Measurements from ENCODE around the gene EEFSEC.

DNA sequence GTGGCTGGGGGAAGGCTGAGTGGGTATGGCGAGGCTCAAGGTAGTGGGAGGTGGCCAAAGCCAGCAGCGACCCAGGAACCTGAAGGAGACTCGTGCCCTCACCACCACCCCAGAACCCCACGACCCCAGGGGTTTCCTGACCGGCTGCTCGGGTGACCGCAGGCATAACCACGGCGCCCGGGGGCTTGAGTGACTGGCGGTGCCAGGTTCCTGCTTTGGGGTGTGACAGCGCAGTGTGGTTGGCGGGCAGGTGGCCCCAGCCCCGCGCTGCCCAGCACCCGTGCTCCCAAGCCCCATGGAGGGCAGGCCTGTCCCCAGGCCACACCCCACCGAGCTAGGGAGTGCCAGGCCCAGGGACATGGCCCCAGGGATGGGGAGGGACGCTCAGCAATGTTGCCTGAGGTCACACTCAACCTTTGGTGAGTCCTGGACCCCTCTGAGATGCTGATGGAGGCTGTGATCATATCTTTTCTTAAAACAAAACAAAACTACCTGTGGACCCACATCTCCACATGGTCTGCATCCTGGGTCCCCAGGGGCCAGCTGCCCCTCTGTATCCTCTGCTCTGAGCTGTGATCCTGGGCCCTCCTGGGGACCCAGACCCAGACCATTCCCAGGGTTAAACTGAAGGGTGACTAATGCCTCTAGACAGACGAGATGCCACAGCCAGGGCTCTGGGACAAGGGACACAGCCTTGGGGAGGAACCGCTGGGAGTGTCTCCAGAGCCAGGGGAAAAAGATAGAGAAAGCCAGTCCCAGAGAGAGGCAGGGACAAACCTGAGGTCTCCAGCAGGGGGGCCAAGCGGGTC lies 300.4 kb downstream of the EEFSEC start:
- TF ChIP-seq CTCF (IDR thresholded peaks at IDR 0.05 in 8 of 11, conservative IDR thresholded peaks at IDR 0.05 in 3 of 11) (no peak), POLR2A (IDR thresholded peaks at IDR 0.05) (no peak)
